NCI-H510A treated with DMSO at 0.1 percent for 48 hours (cell line): ENCODE data around the gene RNASE8.
"Not testable (repeated sequence)": the region's sequence is repeated elsewhere in the genome, so short reads cannot be mapped to it uniquely, and the experiment has no call there.

Experiments used
- DNase-seq: peaks from one replicate; lab custom pipeline; 2025; lab: John Stamatoyannopoulos, UW

Gene RNASE8, protein sequence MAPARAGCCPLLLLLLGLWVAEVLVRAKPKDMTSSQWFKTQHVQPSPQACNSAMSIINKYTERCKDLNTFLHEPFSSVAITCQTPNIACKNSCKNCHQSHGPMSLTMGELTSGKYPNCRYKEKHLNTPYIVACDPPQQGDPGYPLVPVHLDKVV

DNA sequence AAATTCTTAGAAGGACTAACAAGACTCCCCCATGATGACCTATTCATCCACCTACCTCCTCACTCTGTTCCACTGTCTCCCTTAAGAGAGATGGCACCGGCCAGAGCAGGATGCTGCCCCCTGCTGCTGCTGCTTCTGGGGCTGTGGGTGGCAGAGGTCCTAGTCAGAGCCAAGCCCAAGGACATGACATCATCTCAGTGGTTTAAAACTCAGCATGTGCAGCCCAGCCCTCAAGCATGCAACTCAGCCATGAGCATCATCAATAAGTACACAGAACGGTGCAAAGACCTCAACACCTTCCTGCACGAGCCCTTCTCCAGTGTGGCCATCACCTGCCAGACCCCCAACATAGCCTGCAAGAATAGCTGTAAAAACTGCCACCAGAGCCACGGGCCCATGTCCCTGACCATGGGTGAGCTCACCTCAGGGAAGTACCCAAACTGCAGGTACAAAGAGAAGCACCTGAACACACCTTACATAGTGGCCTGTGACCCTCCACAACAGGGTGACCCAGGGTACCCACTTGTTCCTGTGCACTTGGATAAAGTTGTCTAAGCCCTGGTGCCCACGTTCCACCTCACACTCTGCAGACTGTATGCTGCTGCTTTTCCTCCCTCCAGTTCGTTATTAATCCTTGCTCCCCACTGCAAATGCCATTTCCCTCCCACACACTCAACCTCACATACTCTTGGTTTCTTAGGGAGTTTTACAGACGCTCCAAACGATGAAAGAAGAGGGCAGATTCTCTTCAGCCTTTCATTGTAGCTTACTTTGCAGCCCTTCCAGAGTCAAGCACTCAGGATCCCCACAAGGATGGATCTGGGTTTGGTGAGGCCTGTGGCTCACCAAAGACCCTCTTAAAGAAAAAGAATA is at the start of gene RNASE8:
Gene RNASE8 (plus strand): TSS at position 20 of the 873 bp plus-strand sequence. CDS start 71 bp downstream, at position 91.
- DNase-seq, result no peak

DNA sequence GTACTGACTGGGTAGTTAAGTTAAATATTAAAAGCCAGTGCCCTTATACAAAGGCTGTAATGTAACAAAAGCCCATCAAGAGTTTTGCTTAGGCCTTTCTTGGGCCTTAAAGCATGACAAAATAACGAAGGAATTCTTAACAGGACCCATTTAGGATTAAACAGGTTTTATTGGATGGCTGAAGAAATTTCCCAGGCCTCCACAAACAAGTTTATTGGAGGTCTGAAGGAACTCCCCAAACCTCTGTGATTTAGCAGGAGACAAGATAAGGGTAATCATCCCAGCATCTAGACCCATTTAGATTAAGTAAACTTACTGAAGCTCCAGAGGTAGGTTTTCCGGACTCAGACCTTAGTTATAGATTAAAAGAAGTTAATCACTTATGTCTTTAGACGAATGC is 47.9 kb upstream of the RNASE8 start:
- DNase-seq, result not testable (repeated sequence)

DNA sequence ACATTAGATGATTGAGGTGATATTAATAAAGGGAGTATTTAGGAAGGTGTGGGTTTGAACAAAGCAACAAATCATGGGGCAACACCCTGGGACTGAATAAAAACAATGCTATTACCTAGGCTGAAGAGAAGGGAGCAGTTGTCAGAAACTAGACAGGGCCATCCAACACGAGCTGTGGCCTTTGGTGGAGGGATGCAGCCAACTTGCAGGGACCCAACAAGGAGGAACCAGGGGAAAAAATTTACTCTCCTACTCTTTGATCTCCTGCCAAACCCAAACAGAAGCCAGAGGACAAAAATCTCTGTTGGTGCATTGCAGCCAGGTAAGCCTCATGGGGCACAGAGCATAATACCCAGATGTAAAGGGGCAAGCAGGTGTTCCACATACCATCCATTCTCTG is 46.5 kb upstream of the RNASE8 start:
- no peak for DNase-seq

DNA sequence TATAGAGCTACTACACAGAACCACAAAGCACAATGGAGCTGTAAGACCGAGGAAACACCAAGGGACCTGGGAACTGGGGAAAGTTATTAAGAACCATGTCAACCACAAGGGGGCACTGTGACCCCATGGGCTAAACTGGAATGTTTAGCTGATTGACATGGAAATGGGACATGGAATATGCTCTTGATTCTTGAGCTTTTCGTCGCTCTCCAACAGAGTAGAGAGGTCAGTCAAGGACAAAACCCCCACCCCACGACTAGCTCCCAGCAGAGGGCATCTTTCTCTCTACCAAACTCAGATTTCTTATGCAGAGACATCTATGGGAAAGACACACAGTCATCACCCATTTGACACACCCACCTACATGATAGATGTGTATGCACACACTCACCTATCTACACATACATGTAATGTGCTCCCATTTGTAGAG is 42.8 kb upstream of the RNASE8 start:
- peak; percentile 77 for DNase-seq

DNA sequence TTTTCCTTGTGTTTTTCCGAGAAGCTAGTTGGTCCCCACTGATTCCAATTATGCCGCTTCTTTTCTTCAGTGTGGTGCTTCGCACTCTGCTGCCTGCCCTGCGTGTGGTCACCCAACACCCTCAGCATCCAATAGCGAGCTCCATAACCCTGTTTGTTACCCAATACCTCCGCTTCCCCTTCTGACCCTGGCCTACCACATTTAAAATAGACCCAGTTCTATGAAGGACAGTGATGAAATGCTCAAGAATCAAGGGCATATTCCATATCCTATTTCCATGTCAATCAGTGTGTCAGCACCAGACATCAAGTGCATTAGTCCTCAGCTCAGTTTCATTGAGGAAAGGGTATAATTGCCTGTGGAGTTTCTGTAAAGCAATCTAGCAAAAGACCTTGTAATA is 42.3 kb upstream of the RNASE8 start:
- no peak for DNase-seq

DNA sequence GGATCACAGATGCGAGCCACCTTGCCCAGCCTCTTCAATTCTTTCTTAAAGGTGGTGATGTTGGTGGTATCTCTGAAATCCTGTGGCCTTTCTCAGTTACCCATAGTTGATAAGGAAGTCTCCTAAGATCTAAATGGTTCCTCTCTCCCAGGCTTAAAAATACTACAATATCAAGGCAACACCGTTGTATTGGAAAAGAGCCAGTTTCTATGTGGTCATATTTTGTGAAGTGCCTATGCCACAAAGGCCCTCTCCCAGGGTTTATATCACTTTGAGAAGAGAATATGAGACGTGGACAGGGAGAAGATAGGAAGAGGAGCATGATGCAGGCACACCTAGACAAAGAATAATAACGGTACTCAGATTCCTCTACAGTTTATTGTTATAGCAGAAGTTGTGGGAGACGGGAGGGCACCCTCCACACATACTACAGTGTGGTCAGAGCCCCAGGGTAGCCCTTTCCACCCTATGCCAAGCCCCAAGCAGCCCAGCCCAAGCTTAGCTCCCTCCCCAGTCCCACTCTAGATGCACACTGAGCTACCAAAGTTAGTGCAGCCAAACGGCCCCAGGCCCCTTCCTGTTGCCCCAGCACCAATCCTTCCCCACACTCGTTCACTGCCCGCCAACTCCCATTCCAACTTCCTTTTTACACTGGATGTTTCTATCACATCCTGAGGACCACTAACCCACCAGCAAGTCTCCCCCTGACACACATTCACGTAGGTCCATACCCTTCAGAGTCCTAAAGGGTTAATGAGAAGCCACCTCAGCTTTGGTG is 41.0 kb upstream of the RNASE8 start:
- no peak for DNase-seq

DNA sequence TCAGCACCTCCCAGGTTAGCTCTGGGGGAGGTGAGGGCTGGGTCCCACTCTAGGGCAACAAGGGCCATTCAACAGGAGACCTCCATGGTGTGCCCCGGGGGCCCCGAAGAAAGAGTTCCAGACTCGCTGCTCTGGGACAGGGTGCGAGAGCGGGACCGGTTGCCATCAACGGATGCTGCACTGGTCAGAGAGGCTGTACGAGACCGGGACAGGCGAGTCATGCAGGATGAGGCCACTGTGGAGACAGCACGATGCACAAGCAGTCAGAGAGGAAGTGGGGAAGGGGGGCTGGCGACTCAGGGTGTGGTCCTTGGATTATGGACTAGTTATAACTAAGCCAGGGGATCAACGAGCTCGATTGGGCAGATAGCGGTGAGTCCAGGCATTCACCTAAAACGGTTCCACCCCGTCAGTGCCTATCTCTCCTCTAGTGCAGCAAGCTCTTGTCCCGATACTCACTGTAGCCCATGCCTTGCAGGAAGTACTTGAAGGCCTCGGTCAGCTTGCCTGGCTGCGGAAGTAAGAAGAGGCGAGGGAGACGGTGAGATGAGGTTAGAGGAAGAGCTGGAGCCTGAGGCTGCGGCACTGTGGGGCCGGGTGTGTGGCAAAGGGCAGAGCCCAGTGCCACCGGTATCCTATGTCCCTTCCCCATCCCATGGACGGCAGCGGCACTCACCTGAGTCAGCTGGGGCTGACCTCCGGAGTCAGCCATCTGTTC is 39.9 kb upstream of the RNASE8 start:
- DNase-seq, result no peak

DNA sequence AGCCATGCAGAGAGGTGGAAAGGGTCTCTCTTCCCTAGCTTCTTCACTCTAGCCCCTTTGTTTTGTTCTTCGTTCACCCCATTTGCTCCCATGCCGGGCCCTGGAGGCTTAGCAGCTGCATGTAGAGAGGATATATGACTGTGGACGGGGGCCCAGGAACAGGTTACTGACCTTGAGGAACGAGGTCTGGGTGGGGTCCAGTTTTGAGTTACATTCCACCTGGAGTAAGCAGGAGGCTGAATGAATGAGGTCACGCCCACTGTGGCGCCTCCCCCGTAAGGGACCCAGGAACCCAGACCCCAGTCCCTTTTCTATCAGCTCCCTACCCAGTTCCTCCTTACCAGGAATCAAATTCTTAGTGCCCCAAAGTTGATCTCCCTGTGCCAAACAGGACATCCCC is 39.3 kb upstream of the RNASE8 start:
- no peak for DNase-seq

DNA sequence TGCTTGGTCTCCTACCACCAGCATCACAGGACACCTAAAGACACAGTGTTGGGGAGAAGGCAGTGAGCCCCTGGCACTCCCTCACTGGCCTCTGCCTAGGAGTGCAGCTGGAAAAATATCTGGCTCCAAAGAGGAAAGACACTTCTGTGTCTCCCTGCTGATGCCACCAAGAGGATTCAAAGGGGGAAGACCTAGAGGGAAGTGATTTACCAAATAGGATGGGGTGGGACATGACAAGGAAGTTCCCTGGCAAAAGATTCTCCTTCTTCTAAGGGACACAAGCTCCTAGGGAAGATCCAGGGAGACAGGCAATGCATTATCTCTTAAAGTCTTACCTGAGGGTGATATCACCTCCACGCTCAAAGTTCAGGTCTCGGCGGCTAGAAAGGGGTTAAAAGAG is 38.8 kb upstream of the RNASE8 start:
- DNase-seq, result no peak

DNA sequence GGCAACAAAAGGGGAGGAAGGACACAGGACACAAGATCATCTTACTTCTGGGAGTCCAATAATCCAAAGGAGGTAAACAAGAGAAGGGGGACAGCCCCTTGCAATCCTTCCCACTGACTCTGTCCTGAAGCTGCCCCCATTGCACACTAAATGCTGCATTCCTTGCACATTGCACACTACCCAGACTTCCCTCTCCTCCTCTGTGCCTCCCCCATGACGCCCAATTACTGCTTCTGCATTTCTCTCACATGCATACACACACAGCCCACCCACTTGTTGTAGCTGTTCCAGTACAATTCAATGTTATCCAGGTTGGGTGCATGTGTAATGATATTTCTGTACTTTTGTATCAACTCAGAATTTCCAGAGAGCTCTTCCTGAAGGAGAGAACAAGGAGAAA is 38.3 kb upstream of the RNASE8 start:
- no peak for DNase-seq

DNA sequence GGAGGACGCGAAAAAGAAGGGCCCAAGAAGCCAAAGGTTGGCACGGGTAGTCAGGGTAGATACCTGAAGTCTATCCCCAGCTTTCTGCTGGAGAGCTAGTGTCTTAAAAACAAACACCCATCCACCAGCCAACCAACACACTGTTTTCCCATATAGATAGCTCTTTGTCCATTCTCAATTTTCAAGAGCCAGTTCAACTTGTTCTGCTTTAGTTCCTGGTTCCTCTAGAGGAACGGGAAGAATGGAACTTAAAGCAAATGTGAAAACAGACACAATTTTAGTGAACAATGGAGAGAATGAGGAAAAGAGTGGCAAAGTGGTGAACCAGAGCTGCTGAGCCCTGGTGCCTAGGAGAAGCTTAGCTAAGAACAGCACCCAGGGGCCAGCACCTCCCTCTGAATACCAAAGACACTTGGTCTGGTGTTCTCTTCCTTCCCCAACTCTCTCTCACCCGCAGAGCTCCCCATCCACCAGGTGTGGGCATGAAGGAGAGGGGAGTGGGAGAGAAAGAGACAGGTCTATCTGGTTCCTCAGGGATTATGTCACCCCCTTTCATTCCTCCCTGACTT is 36.6 kb upstream of the RNASE8 start:
- no peak for DNase-seq

DNA sequence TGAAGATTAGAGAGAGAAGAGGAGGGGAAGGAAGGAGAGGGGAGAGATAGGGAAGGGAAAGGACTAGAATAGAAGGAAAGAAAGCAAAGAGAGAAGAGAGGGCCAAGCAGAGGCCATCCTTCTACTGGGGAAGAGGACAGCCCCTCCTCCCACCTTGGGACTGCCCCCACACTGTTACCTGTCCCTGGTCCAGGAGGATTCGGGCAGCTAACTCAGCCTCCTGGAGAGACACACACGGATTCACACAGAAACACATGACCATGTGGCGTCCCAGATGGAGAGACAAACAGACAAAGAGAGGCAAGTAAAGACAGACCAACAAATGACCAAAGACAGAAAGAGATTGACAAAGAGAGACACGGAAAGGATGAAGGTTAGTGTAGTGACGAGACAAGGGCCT is 34.9 kb upstream of the RNASE8 start:
- DNase-seq, result no peak

DNA sequence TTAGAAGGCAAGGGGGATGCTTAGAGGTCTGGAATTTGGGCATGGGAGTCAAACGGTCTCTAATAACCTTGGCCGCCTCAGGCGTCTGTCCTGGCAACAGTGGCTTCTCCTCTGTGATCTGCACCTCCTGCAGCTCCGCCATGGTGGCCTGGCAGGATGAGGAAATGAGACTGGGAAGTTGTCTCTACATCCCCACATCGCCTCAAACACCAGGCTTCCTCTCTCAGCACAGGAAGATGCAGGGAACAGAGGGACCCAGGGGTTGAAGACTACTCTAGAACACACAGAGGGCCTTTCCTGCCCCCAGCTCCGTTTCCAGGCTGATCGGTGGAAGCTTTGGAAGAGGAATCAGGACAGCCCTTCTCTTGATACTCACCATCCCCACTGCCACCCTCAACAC is 34.4 kb upstream of the RNASE8 start:
- DNase-seq, result no peak

DNA sequence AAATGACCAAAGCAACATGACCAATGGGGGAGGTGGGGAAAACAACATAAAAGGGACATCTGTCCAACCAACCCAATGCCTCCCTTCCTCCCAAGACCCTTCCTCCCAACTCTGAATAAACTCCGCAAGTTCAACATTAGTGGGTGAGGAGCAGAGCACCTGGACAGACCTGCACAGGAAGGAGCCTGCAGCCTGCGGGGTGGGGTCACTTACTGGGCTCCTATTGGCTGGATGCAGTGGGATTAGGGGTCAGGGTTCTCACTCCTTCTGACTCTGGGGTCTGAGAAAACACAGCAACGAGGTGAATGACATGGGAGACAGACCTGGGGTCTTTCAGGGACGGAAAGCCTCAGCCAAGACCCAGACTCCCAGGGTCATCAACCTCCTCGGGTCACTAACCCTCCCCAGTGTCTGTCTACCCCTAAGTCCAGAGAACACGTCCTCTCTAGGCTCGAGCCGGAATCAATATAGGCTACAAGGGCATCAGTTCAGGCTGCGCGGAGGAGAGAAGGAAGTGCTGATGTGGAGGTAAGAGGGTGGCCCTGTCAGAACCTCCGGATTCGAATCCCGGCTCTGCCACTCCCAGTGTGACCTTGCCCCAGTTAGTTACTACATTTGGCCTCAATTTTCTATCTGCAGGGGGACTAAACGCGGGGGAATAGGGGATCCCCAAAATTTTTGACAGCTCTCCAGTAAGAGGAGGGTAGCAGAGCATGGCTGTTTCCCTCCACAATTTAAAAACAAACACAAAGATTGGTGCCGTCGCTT is 33.6 kb upstream of the RNASE8 start:
- DNase-seq, result no peak

DNA sequence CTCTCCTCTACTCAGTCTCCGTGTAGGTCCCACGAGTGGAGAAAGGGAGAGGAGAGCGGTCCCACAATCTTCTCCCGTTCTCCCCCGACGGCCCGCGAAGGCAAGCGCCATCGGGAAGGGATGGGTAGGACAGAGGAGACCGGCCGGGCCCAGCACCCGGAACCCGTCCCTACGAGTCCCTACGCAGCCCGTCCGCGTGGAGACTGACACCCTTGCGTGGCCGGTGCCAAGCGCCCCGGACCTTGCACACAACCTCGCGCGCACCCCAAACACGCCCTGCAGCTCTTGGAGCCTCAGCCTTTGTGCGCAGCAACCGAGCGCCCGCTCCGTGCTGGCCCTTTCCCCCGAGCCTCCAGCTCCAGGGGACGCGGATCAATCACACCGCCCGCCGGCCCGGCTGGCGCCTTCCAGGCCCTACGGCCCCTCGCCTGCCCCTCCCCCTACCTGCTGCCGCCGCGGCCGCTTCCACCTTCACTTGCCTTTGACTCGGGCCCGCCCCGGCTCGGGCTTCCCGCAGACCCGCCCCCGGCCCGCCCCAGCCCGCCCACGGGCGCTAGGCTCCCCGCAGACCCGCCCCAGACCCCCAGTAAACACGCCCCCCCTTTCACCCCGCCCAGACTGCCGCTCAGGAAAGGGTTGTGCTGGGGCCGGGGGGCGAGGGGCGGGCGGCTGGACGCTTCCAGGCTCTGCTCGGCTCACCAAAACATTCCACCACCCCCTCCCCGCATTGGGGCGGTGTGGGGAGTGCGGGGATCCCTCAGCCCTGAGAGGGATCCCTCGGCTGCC is 32.8 kb upstream of the RNASE8 start, which contains the start of gene NDRG2:
Gene NDRG2 (minus strand): TSS at position 477 of the 786 bp plus-strand sequence. CDS start 1,746 bp downstream, outside the sequence.
- DNase-seq, result peak; percentile 8

DNA sequence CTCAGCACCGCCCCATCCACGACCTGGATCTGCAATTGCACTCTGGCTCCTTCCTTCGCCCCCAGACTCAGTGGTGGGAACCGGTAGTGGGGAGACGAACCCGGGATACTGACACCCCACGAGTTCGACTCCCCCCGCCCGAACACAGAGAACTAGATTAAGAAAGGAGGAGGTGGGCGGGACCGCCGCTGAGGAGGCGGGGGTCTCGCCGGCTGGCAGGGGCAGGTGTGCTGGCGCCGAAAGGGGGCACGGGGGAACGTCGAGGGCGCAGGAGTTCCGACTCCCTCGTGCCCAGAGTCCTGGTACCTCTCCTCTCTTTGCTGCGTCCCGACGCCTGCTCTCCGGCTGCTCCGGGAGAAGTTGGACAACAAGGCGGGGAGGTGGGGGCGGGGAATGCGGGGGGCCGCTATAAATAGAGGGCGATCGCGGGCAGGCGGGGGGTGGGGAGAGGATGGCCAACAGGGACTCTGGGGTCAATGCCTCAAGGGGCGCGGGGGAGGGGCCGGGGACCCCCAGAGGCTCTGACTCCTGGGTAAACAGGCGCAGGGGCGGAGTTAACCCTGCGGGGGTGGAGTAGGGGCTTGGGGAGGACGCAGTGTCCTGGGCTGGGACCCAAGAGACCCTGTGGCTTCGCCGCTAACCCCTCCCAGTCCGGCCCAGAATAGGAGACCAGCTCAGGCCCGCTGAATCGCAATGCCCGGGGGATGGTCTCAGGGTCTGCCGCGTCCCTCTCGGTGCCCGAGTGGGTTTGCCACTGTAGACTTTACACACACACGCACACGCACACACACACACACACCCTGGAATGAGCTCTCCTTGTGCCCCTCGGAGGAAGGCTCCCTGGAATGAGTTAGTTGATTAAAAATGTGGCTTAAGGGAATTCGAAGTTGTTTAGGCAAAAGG is 32.0 kb upstream of the RNASE8 start:
- DNase-seq, result no peak

DNA sequence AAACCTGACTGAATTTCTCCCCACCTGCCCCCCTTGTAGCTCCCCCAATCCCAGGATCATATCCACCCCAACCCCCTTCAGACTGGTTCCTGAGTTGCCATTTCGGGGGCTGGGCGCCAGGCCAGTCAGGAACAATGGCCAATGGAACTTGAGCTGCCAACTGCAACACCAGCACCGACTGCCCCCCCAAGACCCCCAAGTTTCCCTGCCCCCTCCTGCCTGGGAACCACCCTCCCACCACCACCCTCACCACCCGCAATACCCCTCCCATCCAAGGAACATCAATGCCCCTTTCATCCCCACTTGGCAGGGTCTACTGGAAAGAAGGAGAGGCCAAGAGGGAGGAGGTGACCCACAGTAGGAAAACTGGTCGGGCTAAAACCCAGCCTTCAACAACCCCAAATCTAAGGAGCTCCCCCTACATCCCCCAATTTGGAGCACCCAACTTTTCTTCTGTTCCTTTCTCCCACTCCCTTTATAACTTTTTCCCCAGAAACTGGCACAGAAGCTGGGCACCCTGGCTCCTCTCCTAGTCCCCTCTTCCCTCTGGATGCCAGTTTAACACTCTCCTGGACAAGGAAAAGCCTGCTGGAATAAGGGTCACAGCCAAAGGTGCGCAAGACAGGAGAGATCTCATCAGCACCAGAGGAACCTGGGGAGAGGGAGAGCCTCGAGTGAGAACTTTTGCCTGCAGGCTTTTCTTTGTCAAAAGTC is 31.2 kb upstream of the RNASE8 start:
- no peak for DNase-seq

DNA sequence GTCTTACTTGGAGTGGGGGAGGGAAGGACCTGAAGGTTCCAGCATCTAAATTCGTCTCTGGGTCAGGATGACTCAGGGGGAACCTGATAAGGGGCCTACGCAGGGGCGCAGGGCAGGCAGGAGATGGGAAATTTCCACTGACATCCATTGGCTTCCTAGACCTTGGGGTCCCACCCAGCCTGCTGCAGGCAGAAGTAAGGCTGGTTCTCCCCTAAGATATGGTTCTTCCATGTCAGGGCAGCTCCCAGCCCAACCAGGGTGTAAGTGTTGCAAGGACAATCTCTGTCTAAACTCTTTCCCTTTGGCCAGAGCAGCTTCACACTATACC is 30.7 kb upstream of the RNASE8 start:
- DNase-seq, result no peak

DNA sequence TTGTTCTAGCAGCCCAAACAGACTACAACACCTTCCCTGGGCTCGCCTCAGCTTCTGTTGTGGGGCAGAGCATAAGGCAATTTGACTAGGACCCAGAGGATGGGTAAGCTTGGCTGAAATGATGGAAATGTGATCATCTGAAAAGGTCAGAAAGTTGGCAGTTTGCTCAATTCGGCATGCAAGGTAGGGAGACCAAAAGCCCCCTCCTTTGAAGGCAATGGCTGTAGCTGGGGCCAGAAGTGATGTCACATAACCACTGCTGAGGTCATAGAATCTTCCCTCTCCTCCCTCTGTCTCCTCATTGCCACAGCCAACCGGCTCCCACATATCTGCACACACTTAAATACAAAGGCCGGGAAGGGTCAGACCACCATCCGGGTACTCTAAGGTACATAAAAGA is 27.7 kb upstream of the RNASE8 start, which contains the start of gene TPPP2:
Gene TPPP2 (plus strand): TSS at position 301 of the 400 bp plus-strand sequence. CDS start 365 bp downstream, outside the sequence.
- DNase-seq, result no peak
